GM06990 (cell line): Measurements from ENCODE around the gene TCTN1.
A peak's percentile ranks its signal among the peaks of the same experiment; 100 is the strongest.

Experiments used
- DNase-seq: peaks from one replicate; pipeline ENCODE4 v3.0.0-alpha.2; 2011; ENCODE audit not compliant: insufficient read length; ENCODE audit errors: extremely low read depth
- H3K27me3 ChIP-seq: replicated peaks from 2 replicates; pipeline ENCODE4 v1.6.0; 2011; ENCODE audit warnings: low read length; ENCODE audit not compliant: control insufficient read depth, insufficient read depth
- H3K36me3 ChIP-seq: 2 replicates; pipeline ENCODE4 v1.5.1; 2011; ENCODE audit warnings: low read length; ENCODE audit not compliant: control insufficient read depth, insufficient read depth
- H3K4me3 ChIP-seq: replicated peaks from 2 replicates; pipeline ENCODE4 v1.5.1; 2011; ENCODE audit warnings: low read depth, mild to moderate bottlenecking, control low read depth, low read length
- TF ChIP-seq, protein P1 (sequence below): IDR thresholded peaks from 2 replicates; pipeline ENCODE4 v1.5.1; 2011; ENCODE audit warnings: low read length, control low read depth, mild to moderate bottlenecking, inconsistent platforms; ENCODE audit not compliant: insufficient read depth, poor library complexity, severe bottlenecking

The TCTN1 gene

DNA sequence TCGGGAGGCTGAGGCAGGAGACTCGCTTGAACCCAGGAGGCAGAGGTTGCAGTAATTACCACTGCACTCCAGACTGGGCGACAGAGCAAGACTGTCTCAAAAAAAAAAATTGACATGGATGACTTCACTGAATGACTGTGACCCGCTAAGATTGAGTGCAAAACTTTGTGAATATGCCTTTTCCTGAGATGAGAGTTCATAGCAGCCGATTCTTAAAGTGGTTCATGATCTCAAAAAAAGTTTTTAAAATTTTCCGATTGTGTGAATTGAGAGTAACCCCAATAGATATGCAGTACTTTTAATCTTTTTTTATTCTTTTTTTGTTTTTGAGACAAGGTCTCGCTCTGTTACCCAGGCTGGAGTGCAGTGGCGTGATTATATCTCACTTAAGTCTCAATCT, 1.2 kb downstream of the TCTN1 start:
- TF ChIP-seq, protein P1, sequence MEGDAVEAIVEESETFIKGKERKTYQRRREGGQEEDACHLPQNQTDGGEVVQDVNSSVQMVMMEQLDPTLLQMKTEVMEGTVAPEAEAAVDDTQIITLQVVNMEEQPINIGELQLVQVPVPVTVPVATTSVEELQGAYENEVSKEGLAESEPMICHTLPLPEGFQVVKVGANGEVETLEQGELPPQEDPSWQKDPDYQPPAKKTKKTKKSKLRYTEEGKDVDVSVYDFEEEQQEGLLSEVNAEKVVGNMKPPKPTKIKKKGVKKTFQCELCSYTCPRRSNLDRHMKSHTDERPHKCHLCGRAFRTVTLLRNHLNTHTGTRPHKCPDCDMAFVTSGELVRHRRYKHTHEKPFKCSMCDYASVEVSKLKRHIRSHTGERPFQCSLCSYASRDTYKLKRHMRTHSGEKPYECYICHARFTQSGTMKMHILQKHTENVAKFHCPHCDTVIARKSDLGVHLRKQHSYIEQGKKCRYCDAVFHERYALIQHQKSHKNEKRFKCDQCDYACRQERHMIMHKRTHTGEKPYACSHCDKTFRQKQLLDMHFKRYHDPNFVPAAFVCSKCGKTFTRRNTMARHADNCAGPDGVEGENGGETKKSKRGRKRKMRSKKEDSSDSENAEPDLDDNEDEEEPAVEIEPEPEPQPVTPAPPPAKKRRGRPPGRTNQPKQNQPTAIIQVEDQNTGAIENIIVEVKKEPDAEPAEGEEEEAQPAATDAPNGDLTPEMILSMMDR, result no peak
- peak; percentile 61 for DNase-seq
- Histone ChIP-seq H3K4me3 (peak overlapping the region; percentile 84), H3K36me3 (no peaks in the 10 kb centered on the region), H3K27me3 (no peaks in the 10 kb centered on the region)

DNA sequence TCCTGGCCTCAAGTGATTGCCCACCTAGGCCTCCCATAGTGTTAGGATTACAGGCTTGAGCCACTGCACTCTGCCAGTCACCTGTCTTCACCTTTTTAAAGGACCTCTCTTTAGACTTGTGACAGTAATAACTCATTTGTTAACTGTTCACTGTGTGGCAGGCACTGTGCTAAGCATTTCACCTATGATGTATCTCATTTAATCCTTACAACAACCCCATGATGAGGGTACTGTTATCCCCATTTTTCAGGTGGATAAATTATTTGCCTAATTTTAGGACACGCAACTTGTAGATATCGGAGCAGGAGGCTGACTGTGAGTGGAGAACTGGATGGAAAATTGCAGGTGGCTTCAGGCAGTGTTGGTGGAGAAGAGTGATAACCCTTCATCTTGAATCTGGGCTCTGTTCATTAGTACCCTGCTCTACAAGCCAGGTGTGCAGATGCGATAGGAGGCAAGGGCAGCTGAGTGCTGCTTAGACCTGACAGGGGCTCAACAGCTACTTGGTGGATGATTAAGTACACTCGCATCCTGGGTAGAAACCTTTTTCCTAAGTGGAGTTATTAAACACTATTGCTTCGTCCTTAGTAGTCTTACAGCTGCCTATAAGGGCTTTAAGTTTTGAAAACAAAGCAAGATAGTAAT, 2.7 kb downstream of the TCTN1 start:
- Histone ChIP-seq H3K27me3 (no peaks in the 10 kb centered on the region), H3K4me3 (no peak overlapping the region), H3K36me3 (no peaks in the 10 kb centered on the region)
- no peak for DNase-seq
- TF ChIP-seq, protein P1, result no peak

- Histone ChIP-seq H3K36me3 (no peaks in the 10 kb centered on the region), H3K27me3 (no peaks in the 10 kb centered on the region), H3K4me3 (peak overlapping the region; percentile 36)
- TF ChIP-seq, protein P1, result peak; percentile 39
- peak; percentile 77 for DNase-seq
Observed at GRCh38 chr12:110619534-110619953, 5.6 kb downstream of the TCTN1 start.

- TF ChIP-seq, protein P1, result no peak
- Histone ChIP-seq H3K36me3 (no peaks in the 10 kb centered on the region), H3K4me3 (no peak overlapping the region), H3K27me3 (no peaks in the 10 kb centered on the region)
- DNase-seq, result no peak
Observed at GRCh38 chr12:110622582-110622981, 8.7 kb downstream of the TCTN1 start.

GRCh38 chr12:110627500-110628195, 13.7 kb downstream of the TCTN1 start:
- DNase-seq, result no peak
- Histone ChIP-seq H3K36me3 (no peaks in the 10 kb centered on the region), H3K27me3 (no peaks in the 10 kb centered on the region), H3K4me3 (no peak overlapping the region; the same call in 1 of the 2 replicates)
- TF ChIP-seq, protein P1, result no peak
